SH-SY5Y (cell line): ENCODE data around the gene SLCO3A1.

Experiments used
- GATA2 ChIP-seq: IDR thresholded peaks from 2 replicates; pipeline ENCODE4 v1.6.1; 2011; ENCODE audit warnings: mild to moderate bottlenecking, low read depth, low read length
- GATA3 ChIP-seq: IDR thresholded peaks from 2 replicates; pipeline ENCODE4 v1.6.1; 2011; ENCODE audit warnings: low read depth, mild to moderate bottlenecking, low read length, moderate library complexity

- TF ChIP-seq GATA3 = no peak
- TF ChIP-seq GATA2 = no peak
Measured at GRCh38 chr15:92002666-92003065, 149.2 kb downstream of the SLCO3A1 start.
